Spleen (tissue), 11 donors: Measurements from ENCODE around the gene ZNF655. TPM values are rescaled to one million over a fixed set of nuclear protein-coding genes. Genes with fewer than 3 reads are reported as not detected.
"Not testable (repeated sequence)": the region's sequence is repeated elsewhere in the genome, so short reads cannot be mapped to it uniquely, and the experiment has no call there.

Experiments
- DNase-seq: peaks from one replicate; pipeline ENCODE4 v3.0.0-alpha.2; 2020
- H3K27ac ChIP-seq, 8 donors: fragments of 200-600 bp; sonication (generic) in 7 of 8; 1 replicate in 4 of 8; 2 replicates in 4 of 8; pipeline versions ENCODE4 v1.5.0 to v1.8.0; 2016 to 2021; ENCODE audit warnings: inconsistent platforms in 4 of 8, mild to moderate bottlenecking in 4 of 8, moderate library complexity in 1 of 8
- H3K27me3 ChIP-seq, 7 donors: fragments of 200-600 bp; sonication (generic) in 6 of 7; replicated peaks in 1 of 7; 1 replicate in 4 of 7; 2 replicates in 3 of 7; pipeline versions ENCODE4 v1.5.0 to v1.8.0; 2016 to 2021; ENCODE audit warnings: inconsistent platforms in 3 of 7, mild to moderate bottlenecking in 1 of 7
- H3K36me3 ChIP-seq, 6 donors: fragments of 200-600 bp; sonication (generic) in 5 of 6; 1 replicate in 4 of 6; 2 replicates in 2 of 6; pipeline versions ENCODE4 v1.5.0 to v1.8.0; 2016 to 2021; ENCODE audit warnings: inconsistent platforms in 2 of 6
- H3K4me1 ChIP-seq, 6 donors: fragments of 200-600 bp; sonication (generic) in 5 of 6; 1 replicate in 3 of 6; 2 replicates in 3 of 6; pipeline versions ENCODE4 v1.5.0 to v1.8.0; 2016 to 2021; ENCODE audit warnings: inconsistent platforms in 3 of 6
- H3K4me3 ChIP-seq, 8 donors: fragments of 200-600 bp; sonication (generic) in 7 of 8; 1 replicate in 4 of 8; 2 replicates in 4 of 8; pipeline versions ENCODE4 v1.5.0 to v1.8.0; 2016 to 2021; ENCODE audit warnings: inconsistent platforms in 4 of 8, mild to moderate bottlenecking in 4 of 8, moderate library complexity in 2 of 8
- H3K9me3 ChIP-seq, 8 donors: fragments of 200-600 bp; sonication (generic) in 7 of 8; 1 replicate in 4 of 8; 2 replicates in 4 of 8; pipeline versions ENCODE4 v1.5.0 to v1.8.0; 2016 to 2021; ENCODE audit warnings: inconsistent platforms in 4 of 8
- CTCF ChIP-seq, 11 experiments: fragments of 200-600 bp in 7 of 11; fragments of 450-650 bp in 4 of 11; sonication (generic) in 4 of 11; IDR thresholded peaks in 8 of 11; conservative IDR thresholded peaks in 3 of 11; 1 replicate in 7 of 11; 2 replicates in 4 of 11; pipeline versions ENCODE4 v1.4.0 to v1.8.0; 2016 to 2021; ENCODE audit warnings: antibody characterized with exemption in 11 of 11, inconsistent platforms in 4 of 11, mild to moderate bottlenecking in 1 of 11
- POLR2A ChIP-seq, 3 donors: fragments of 450-650 bp; IDR thresholded peaks; one replicate each; pipeline ENCODE4 v1.5.1; 2017; ENCODE audit warnings: antibody characterized with exemption in 3 of 3, mild to moderate bottlenecking in 1 of 3
- POLR2AphosphoS5 ChIP-seq, 3 donors: sonication (generic); formaldehyde crosslinking; IDR thresholded peaks; one replicate each; pipeline ENCODE4 v1.5.1; 2017; ENCODE audit warnings: antibody characterized with exemption in 3 of 3
- WGBS, 5 donors: extraction: QIAGEN DNeasy Blood & Tissue Kit in 3 of 5; methylation state at CpG; one replicate each; pipeline versions ENCODE4 v1.1.5 to v1.1.7; 2013 to 2018; 5-methylcytosine and 5-hydroxymethylcytosine counted together
- intact Hi-C: fragments of 100-400 bp; cut with DNase I; formaldehyde crosslinking; loops from one replicate; pipeline ENCODE4 v1.15.0; 2023; ENCODE audit warnings: low total_unique reads
- polyA plus RNA-seq, 3 donors: library from polyadenylated mRNA; stranded (reverse); fragments of 200-250 nt; gene quantifications; one replicate each; pipeline ENCODE4 v1.2.1, GENCODE V29; 2013
- total RNA-seq, 7 donors: library from RNA; depleted of rRNA in 3 of 7; stranded (reverse); fragments of >200 nt in 3 of 7; fragmentation: NEBNext Ultra II Directional in 4 of 7; extraction: Animal tissue kit (Norgen Biotek cat#: 25700) in 4 of 7; gene quantifications; one replicate each; pipeline versions ENCODE4 v1.1.0 to v1.2.1, GENCODE V29; 2016 to 2021
- donor health status: healthy with polysubstance abuse.
- donor health status: DM: no; HTN: no; CAD: no; lungs with moderate emphysema.
- donor health status: DM: no; HTN: no; CAD: no.
- donor health status: Bipolar disorder and iron deficiency.
- donor health status: healthy.
- donor health status: DM: no; HTN: no; CAD: no.
- donor health status: DM: yes; HTN: yes; CAD: no.

ZNF655 gene
- total and polyA plus RNA-seq, 10 donors: 34.5 to 176 (median 86.6) TPM

GRCh38 chr7:99540542-99540941 lies 17.9 kb upstream of the ZNF655 start:
- Histone ChIP-seq H3K4me3 (no peak overlapping the region), H3K9me3 (peaks cover 3 to 97% (median 74%) of the 10 kb centered on the region in 8 donors), H3K27ac (no peak overlapping the region), H3K4me1 (no peaks in the 10 kb centered on the region), H3K36me3 (peaks cover 0 to 14% (median 0%) of the 10 kb centered on the region in 6 donors), H3K27me3 (no peaks in the 10 kb centered on the region)
- intact Hi-C loops: no loop called here
- 92 to 98% (median 93%) methylated on average over 5 of the region's 5 CpGs for WGBS, 5 donors
- no peak for DNase-seq
- no peak for TF ChIP-seq POLR2A (IDR thresholded peaks at IDR 0.05)
- TF ChIP-seq CTCF (IDR thresholded peaks at IDR 0.05 in 8 of 11, conservative IDR thresholded peaks at IDR 0.05 in 3 of 11): no peak
- TF ChIP-seq POLR2AphosphoS5 (IDR thresholded peaks at IDR 0.05): no peak

DNA sequence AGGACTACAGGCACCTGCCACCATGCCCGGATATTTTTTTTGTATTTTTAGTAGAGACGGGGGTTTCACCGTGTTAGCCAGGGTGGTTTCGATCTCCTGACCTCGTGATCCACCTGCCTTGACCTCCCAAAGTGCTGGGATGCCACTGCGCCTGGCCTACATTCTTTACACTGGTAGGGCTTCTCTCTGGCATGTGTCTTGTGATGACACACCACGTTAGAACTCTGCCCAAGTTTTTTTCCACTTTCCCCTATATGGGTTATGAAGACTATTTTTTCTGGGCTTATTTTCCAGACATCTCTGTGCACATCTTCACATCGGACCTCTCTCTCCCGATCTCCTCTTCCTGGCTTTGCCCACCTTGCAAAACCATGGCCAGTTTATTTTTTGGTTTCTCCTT lies 17.2 kb upstream of the ZNF655 start:
- Histone ChIP-seq H3K27me3 (no peaks in the 10 kb centered on the region), H3K4me3 (no peak overlapping the region), H3K27ac (no peak overlapping the region), H3K4me1 (no peaks in the 10 kb centered on the region), H3K9me3 (peaks cover 3 to 96% (median 68%) of the 10 kb centered on the region in 8 donors), H3K36me3 (peaks cover 0 to 14% (median 0%) of the 10 kb centered on the region in 6 donors)
- no peak for DNase-seq
- TF ChIP-seq POLR2AphosphoS5 (IDR thresholded peaks at IDR 0.05): no peak
- TF ChIP-seq CTCF (IDR thresholded peaks at IDR 0.05 in 8 of 11, conservative IDR thresholded peaks at IDR 0.05 in 3 of 11): no peak
- no peak for TF ChIP-seq POLR2A (IDR thresholded peaks at IDR 0.05)
- WGBS, 5 donors: 89 to 93% (median 93%) methylated on average over 9 of the region's 9 CpGs
- intact Hi-C loops: no loop called here

- WGBS, 5 donors: 95 to 98% (median 97%) methylated on average over 20 to 34 of the region's 34 CpGs
- no peak for DNase-seq
- Histone ChIP-seq H3K9me3 (peaks cover 3 to 89% (median 64%) of the 10 kb centered on the region in 8 donors), H3K36me3 (peaks cover 0 to 25% (median 11%) of the 10 kb centered on the region in 6 donors), H3K27ac (no peak overlapping the region), H3K4me3 (no peak overlapping the region), H3K27me3 (no peaks in the 10 kb centered on the region), H3K4me1 (no peaks in the 10 kb centered on the region)
- intact Hi-C loops: no loop called here
- TF ChIP-seq POLR2AphosphoS5 (IDR thresholded peaks at IDR 0.05) (peak in 1 of 3 donors; percentile 17), POLR2A (IDR thresholded peaks at IDR 0.05) (no peak)
These were observed 15.3 kb upstream of the ZNF655 start for GRCh38 chr7:99543081-99543671.

- Histone ChIP-seq H3K9me3 (peaks cover 3 to 84% (median 61%) of the 10 kb centered on the region in 8 donors), H3K4me3 (no peak overlapping the region), H3K27me3 (no peaks in the 10 kb centered on the region), H3K27ac (no peak overlapping the region), H3K4me1 (no peaks in the 10 kb centered on the region), H3K36me3 (peaks cover 0 to 31% (median 14%) of the 10 kb centered on the region in 6 donors)
- TF ChIP-seq POLR2AphosphoS5 (IDR thresholded peaks at IDR 0.05): no peak
- TF ChIP-seq CTCF (IDR thresholded peaks at IDR 0.05 in 8 of 11, conservative IDR thresholded peaks at IDR 0.05 in 3 of 11): no peak
- TF ChIP-seq POLR2A (IDR thresholded peaks at IDR 0.05): no peak
- WGBS, 5 donors: 95 to 98% (median 97%) methylated on average over 6 of the region's 6 CpGs
- no peak for DNase-seq
- intact Hi-C loops: no loop called here
These were observed 14.5 kb upstream of the ZNF655 start for GRCh38 chr7:99543916-99544315.

- Histone ChIP-seq H3K36me3 (peaks cover 0 to 31% (median 14%) of the 10 kb centered on the region in 6 donors), H3K9me3 (peaks cover 3 to 70% (median 47%) of the 10 kb centered on the region in 8 donors)
- H3K4me1 ChIP-seq, intact Hi-C loops, DNase-seq, H3K27ac ChIP-seq, H3K4me3 ChIP-seq, H3K27me3 ChIP-seq: not testable (repeated sequence)
- 95 to 98% (median 96%) methylated on average over 5 of the region's 5 CpGs for WGBS, 5 donors
These were observed 13.1 kb upstream of the ZNF655 start for GRCh38 chr7:99545308-99545707.

GRCh38 chr7:99549545-99549944 lies 8.9 kb upstream of the ZNF655 start:
- peaks cover 0 to 31% (median 10%) of the 10 kb centered on the region in 8 donors for H3K9me3 ChIP-seq
- 100% methylated on average over 1 of the region's 2 CpGs for WGBS, 5 donors
- H3K27me3 ChIP-seq, DNase-seq, intact Hi-C loops, H3K27ac ChIP-seq, H3K4me3 ChIP-seq: not testable (repeated sequence)
- H3K4me1 ChIP-seq: peaks cover 7 to 25% (median 18%) of the 10 kb centered on the region in 6 donors
- H3K36me3 ChIP-seq: peaks cover 0 to 36% (median 17%) of the 10 kb centered on the region in 6 donors
